Uterus (tissue), 2 donors: ENCODE measurements around the gene CELF2.

Experiments used
- POLR2A ChIP-seq, 2 donors: fragments of 450-650 bp; IDR thresholded peaks; one replicate each; pipeline ENCODE4 v1.6.1; 2016; ENCODE audit warnings: antibody characterized with exemption in 2 of 2, mild to moderate bottlenecking in 1 of 2, moderate library complexity in 1 of 2
- TF ChIP-seq, protein P1 (sequence below), 4 experiments: fragments of 200-600 bp in 2 of 4; fragments of 450-650 bp in 2 of 4; sonication (generic) in 2 of 4; IDR thresholded peaks; one replicate each; pipeline ENCODE4 v1.5.1; 2016 to 2019; ENCODE audit warnings: antibody characterized with exemption in 4 of 4, mild to moderate bottlenecking in 2 of 4, moderate library complexity in 1 of 4

DNA sequence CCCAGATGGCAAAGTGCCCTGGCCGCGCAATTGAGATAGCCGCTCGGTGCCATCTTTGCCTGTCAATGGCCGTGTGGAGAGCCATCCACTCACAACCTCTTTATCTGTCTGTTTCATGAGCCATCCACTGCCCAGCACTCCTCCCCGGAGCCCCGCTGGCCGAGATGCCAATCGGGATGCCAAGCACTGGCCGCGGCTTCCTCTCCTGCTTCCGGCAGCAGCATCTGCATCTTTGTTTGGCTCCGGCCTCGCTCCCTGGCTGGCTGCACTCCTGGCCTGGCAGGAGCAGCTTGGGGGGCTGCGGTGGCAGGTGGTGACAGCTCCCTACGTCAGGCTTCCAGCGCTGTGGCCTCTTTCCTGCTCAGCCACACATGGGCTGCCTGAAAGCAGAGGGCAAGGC, 362.1 kb downstream of the CELF2 start:
- TF ChIP-seq, protein P1, sequence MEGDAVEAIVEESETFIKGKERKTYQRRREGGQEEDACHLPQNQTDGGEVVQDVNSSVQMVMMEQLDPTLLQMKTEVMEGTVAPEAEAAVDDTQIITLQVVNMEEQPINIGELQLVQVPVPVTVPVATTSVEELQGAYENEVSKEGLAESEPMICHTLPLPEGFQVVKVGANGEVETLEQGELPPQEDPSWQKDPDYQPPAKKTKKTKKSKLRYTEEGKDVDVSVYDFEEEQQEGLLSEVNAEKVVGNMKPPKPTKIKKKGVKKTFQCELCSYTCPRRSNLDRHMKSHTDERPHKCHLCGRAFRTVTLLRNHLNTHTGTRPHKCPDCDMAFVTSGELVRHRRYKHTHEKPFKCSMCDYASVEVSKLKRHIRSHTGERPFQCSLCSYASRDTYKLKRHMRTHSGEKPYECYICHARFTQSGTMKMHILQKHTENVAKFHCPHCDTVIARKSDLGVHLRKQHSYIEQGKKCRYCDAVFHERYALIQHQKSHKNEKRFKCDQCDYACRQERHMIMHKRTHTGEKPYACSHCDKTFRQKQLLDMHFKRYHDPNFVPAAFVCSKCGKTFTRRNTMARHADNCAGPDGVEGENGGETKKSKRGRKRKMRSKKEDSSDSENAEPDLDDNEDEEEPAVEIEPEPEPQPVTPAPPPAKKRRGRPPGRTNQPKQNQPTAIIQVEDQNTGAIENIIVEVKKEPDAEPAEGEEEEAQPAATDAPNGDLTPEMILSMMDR (IDR thresholded peaks at IDR 0.05): no peak
- TF ChIP-seq POLR2A (IDR thresholded peaks at IDR 0.05): no peak
